ENCODE data around the gene SCYGR1.

DNA sequence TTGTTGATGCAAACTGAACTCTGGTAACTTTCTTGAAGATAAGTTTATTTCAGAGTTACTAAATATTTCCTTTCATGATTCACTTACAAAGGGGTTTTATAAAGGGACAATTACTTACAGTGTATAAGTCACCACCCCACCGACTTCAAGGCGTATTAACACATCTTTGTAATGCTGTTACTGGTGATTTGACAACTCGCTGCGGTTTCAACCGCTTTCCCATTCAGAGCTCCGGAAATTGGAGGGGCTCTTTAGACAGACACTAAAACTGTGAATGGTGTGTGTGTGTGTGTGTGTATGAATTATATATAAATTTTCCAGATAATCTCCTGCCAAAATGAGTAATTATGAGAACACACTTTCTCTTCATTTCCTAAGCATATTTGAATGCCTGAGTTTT, 13.6 kb downstream of the SCYGR1 start:
- TF ChIP-seq CTCF (IDR thresholded peaks at IDR 0.05) (no peak), POLR2A (IDR thresholded peaks at IDR 0.05) (no peak), POLR2AphosphoS5 (IDR thresholded peaks at IDR 0.05) (no peak), EP300 (IDR thresholded peaks at IDR 0.05) (no peak)

All from suprapubic skin (tissue), 4 donors.